HG03521 (cell line): ENCODE results near the gene CAMTA1.

ENCODE experiments used
- ATAC-seq: cut with Tn5 transposase; IDR thresholded peaks from one replicate; pipeline ENCODE4 v1.9.1; 2021; ENCODE audit warnings: mild to moderate bottlenecking, moderate library complexity; ENCODE audit not compliant: unreplicated experiment

CAMTA1 gene

DNA sequence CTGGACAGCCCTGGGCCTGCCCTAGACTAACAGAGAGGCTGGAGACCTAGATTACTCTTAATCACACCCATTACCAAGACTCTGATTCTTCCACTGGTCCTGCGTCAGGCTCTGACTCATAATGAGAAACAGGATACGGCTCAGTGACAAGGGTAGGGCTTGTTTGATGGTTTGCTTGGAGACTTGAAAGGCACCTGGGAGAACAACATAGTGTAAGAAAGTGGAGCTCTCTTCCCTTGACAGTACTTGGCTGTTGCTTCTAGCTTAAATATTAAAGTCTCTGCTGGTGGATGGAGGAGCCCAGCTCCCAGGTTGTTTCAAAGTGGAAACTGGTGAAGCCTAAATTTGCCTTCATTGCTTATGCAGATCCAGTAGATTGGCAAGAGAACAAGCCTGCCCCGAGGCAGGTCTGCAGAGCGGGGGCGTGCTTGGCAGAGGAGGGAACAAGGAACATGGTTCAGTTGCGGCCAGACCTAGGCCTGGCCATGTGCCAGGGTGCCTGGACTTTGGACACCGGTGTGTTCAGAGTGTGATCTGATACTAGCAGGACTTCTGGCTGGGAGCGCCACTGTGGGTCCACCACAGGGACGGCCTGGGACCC, 480.6 kb downstream of the CAMTA1 start:
- ATAC-seq: no peak

DNA sequence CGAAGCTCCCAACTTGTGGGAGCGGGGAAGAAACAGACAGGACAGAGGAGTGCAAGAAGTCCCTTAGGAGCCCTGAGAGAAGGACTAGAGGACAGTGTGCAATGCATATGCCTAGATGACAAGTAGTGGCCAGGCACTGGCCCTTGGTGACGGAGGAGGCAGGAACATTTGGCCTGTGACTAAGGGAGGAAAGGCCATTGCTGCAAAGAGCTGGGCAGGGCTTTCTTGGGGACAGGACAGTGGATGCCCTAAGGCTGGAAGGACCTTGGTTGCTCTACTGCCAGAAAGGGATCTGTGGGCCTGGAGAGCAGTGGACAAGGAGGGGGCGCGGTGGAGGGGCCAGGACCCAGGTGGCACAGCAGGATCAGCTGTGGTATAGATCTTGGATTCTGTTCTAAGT, 481.3 kb downstream of the CAMTA1 start:
- ATAC-seq: no peak

DNA sequence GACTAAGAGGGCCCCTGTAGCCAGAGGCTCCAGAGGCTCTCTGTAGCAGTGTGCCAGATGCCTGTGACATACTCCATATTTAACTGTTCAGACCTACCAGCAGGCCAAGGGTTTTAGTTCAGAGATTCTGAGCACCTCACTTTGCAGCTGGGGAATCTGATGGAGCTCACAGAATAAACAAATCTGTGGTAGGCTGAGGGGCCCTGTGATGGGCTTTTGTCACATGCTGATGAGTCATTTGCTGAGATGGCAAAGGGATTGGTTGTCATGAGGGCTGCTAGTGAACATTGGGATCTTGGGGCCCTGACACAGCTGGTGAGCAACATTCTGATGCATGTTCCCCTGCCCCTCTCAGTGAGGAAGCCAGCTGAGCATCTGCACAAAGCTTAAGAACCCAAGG, 482.2 kb downstream of the CAMTA1 start:
- no peak for ATAC-seq

DNA sequence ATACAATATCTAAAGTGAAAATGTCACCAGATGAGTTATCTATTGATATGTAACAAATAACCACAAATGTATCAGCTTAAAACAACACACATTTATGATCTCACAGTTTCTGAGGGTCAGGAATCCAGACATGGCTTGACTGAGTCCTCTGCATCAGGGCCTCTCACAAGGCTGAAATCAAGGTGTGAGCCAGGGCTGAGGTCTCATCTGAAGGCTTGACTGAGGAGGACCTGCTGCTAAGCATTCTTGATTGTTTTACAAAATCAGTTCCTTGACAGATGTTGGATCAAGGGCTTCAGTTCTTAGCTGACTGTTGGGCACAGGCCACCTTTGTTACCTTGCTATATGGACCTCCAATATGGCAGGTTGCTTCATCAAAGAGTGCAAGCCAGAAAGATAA, 483.7 kb downstream of the CAMTA1 start:
- ATAC-seq: no peak

DNA sequence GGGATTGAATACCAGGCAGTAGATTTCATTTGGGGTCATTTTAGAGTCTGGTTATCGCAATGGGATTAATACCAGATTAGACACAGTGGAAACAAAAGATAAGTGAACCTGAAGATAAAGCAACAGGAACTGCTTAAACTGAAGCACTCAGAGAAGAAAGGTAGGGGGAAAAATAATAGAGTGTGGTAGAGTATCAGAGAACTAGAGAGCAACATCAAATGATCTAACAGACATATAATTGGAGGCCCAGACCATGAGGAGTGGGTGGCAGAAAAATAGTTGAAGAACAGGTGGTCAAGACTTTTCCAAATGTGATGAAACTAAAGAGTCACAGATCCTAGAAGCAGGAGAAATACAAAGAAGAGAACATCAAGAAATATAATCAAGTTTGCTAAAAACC, 484.3 kb downstream of the CAMTA1 start:
- ATAC-seq: no peak

DNA sequence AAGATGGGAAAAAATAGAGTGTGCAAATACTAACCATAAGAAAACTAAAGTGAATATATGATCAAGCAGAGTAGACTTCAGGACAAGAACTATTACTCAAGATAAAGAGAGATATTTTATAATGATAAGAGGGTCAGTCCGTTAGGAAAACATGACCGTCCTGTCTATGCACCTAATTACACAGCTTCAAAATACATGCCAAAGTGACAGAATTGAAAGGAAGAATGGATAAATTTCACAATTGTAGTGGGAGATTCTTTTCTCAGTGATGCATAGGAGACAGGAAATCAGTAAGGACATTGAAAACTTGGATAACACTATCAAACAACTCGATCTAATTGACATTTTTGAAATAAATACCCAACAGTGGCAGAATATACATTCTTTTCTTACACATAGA, 489.0 kb downstream of the CAMTA1 start:
- no peak for ATAC-seq

DNA sequence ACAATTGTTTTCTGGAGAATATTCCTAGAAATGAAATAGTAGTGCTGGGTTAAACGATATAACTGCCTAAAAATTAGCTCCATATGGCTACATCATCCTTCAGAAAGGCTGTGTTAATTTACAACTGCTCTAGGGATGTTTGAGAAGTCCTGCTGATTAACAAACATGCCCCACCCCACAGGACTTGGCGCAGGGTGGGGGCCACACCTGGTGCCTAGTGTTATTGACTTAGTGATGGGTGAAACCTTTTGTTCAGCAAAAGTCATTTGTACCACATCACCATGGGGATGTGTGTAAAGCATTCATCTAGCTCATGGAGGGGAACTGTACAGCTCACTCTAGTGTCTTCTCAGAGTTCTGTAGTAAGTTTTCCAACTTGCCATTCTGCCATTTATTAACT, 492.8 kb downstream of the CAMTA1 start:
- no peak for ATAC-seq

DNA sequence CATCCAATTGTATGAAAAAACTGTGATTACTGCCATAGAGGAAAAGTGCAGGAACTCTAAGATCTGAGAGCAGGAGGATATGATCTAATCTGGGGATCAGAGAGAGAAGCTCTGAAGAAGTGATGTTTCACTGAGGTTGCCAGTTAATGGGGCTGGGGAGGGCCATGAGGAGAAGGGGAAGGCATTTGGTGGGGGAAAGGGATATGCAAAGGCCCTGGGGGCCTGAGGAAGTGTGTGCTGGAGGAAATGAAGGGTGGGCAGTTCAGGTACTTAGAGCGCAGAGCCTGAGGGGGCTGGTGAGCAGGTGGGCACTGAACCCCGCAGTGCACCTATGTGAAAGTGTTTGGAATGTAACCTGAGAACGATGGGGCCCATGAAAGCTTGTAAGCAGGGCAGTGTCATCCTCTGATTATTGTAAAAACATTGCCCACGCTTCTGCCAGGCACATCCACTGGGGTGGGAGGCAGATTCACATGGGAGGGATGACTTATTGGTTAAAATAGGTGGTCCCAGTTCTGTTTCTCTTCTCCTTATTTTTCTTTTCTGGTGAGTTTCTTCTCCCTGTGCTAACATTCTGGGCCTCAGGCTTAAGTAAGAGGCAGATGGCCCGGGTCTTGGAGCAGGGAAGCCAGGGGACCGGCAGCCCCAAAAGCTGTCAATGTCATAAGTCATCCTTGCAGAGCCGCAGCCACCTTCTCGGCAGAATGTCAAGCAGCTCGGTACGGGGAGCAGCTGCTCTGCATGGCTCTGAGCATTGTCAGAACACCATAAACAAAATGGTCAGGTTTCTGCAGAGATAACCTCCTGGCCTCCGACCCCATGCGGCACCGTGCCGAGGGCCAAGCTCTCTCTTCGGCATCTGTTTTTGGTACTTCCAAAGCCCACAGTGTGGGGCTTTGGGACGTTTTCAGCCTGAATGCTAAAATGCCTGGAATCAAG, 493.8 kb downstream of the CAMTA1 start:
- no peak for ATAC-seq

DNA sequence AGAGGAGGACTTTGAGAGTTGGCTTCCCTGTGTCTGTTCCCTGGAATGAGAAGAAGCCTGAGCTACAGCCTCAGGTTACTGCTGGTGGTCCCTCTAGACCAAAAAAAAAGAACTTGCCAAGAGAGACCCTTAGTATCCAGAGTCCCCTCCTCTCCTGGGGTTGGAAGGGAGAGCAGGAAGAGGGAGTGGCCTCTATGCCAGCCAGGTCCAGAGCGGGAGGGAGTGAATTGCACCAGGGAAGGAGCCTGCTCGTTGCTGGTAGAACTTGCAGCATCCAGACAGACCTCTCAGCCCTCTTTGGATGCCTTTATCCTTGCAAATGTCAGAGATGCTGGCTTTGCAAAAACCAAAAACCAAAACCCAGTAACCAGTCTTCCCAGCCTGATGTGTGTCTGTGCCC, 494.5 kb downstream of the CAMTA1 start:
- no peak for ATAC-seq

DNA sequence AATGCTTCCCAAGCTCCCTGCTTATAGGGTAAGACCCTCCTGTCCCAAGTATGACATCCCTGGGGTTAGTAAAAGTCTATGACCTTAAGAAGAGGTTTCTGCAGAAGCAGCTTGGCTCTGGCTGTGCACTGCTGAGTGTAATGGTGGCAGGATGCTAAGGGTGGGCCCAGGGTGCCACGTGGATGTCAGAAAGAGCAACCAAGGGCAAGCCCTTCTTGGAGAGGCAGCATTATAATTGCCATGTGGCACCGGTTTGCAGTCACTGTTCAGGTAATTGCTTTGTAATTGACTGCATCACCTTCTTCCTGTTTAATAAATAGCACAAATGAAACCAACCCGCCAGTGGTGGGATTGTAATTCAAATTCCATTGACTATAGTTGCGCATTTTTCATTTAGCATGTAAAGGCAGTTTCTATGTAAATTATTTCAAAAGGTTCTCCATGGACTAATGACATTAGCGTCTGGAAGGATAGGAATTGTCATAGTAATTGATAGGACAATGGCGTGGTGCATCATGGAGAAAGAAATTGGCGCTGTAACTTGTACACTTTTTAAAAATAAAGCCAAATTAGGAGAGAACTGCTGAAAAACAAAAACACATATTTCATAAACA, 495.2 kb downstream of the CAMTA1 start:
- ATAC-seq: no peak

DNA sequence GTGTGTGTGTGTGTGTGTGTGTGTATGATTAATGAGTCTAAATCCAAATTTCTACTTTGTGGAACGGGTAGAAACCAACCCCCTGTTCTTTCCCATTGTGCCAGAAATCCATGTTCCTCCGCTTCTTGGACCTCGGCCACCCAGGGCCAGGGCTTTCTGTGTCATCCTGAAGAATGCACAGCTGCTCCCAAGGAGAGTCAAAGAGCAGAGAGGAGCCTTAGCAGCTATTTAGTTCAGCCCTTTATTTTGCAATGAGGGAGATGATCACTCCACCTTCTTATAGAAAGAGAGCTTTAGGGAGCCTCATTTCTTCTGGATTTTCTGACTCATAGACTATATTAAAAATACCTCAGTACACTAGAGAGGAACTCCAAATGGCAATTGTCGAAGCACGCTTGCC, 496.6 kb downstream of the CAMTA1 start:
- no peak for ATAC-seq

DNA sequence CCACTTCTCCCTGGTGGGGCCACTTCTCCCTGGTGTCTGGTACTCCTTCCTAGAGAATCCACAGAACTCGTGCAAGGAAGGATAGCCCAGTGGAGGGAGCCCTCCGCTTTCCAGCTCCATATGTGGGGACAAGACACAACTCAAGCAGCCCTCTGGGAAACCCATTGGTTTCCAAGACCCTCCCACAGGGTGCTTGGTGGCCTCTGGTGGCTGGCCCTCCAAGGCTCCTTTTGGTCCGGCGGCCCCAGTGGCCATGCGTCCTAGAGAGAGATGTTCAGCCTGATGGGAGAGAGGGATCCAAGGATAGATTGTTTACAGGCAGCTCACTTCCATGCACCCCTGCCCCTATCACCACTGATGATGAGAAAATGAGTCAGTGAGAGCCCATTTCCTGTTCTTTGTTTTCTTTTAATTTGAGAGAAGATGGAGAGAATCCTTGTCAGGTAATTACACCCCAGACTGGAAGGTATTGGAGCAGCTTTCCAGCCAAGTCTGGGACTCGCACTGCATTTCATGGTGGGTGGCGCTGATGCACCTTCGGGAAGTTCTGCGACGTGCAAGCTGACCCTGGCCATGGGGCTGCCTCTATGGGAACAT, 499.7 kb downstream of the CAMTA1 start:
- ATAC-seq: no peak

DNA sequence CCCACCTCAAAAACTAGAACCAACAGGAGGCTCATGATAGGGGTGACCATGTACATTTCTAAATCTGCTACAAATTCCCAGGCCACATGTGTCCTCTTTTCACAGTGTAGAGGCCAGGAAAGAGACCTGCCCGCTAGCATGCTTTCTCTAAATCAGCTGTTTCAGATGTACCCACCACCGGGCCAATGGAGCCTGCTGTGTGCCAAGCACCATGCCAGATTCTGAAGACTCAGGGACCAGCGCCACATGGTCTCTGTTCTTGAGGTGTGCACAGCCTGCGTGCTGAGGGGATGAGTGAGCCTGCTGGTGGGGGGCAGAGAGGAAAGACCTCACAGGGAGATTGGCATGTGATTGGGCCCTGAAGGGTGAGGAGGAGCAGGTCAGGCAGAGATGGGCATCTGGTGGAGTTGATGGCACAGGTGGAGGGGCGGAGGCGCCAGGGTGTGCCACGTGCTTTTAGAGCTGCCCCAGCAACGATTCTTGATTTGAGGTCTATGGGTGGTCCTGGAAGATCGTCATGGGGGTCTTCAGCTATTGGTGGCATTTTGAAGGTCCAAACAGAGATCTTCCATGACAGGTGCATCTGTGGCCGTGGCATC, 500.7 kb downstream of the CAMTA1 start:
- ATAC-seq: no peak

DNA sequence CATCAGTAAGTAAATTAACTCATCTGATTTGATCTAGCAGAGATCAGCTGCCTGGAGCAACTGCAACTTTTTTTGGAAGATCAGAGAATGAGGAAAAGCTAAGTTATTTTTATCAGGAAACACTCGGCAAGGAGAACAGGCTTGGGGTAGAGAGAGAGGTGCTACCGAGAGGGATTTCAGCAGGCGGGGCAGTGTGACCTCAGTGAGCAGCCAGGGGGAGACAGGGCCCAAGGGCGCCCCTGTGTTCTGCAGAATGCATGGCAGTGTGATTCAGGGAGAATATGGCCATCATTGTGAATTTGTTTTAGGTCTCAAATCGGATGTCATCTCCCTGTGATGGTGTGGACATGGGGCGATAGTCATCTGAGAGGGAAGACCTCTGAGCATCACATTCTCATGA, 501.8 kb downstream of the CAMTA1 start:
- ATAC-seq: no peak

DNA sequence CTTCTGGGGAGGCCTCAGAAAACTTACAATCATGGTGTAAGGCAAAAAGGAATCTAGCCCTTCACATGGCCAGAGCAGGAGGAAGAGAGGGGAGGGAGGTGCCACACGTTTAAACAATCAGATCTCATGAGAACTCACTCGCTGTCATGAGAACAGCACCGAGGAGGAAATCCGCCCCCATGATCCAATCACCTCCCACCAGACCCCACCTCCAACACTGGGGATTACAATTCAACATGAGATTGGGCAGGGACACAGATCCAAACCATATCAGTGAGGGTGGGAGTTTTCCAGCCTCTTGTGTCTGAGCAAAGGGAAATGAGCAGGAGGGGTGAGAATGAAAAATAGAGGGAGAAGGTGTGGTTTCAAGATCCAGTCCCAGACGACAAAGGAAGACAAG, 503.7 kb downstream of the CAMTA1 start:
- no peak for ATAC-seq

DNA sequence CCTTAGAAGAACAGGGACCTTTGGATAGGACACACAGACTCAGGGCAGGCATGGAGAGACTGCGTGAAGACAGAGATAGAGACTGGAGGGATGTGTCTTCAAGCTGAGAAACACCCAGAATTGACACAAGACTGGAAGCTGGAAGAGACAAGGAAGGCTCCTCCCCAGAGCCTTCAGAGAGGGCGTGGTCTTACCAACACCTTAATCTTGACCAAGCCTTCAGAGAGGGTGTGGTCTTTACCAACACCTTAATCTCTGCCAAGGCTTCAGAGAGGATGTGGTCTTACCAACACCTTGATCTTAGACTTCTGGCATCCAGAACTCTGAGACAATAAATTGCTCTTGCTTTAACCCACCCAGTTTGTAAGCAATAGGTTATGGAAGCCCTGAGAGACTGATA, 504.4 kb downstream of the CAMTA1 start:
- ATAC-seq: no peak

DNA sequence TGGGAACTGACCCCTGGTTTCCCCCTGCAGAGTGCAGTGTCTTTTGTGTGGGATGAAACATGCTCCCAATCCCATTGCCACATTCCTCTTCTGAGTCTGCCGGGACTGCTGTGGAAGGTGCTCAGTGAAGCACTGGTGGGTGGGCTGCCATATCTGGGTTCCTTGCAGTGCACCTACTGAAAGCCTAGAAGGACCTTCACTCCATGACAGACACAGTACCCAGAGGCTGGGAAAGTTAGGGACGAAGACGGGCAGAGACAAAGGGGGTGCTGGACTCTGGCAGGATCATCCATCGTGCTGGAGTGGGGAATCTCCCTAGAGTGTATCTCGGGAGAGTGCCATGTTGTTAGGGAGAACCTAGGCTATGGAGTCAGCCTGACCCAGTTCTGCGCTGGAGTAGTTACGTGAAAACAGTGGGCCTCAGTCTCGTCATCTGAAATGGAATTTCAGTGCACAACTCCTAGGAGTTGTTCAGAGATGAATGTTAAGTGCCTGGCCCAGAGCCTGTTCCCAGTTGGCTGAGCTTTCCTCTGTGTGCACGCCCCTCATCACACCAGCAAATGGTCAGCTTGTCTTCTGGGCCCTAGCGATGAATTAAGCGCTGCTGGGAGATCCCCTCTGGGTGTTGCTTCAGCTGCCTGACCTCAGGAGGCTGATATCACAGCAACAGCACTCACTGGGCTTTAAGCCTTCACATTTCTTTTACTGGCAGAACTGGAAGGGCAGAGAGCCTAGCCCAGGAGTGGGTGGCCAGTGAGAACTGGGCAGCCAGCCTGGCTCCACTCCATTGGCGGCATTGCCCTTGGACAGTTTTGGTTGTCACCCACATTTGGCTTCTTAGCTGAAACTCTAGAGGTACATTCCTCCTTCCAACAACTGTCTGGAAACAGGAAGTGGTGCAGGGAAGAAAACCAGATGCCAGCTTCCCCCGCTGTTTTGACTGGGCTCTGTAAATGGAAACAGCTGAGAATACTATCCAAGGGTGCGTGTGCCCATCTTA, 506.0 kb downstream of the CAMTA1 start:
- no peak for ATAC-seq

DNA sequence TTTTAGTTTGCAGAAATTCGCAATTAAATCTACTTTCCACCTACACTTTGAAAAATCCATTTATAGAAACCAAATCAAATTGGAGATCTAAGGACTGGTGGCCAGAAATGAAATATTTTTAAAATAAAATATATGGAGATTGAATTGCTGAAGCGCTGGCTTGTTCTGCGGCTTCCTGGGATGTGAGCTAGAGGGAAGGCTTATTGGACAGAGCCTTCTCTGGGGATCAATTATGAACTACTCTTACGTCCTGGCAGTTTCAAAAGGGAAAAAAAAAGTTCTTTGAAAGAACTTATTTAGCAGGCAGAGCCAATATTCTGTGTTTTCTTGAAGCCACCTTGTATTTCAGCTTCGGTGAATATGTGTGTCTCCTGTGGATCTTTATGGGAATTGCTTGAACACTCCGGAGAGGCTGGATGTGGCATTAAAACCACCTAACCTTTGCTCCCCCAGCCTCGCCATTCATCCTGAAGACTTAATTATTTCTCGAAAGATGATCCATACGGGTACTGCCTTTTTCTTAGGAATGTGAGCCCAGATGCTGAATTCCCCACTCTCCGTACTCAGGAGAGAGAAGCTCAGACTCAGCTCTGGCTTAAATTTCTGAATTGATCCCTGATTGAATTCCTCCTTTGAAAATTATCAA, 506.9 kb downstream of the CAMTA1 start:
- ATAC-seq: no peak

DNA sequence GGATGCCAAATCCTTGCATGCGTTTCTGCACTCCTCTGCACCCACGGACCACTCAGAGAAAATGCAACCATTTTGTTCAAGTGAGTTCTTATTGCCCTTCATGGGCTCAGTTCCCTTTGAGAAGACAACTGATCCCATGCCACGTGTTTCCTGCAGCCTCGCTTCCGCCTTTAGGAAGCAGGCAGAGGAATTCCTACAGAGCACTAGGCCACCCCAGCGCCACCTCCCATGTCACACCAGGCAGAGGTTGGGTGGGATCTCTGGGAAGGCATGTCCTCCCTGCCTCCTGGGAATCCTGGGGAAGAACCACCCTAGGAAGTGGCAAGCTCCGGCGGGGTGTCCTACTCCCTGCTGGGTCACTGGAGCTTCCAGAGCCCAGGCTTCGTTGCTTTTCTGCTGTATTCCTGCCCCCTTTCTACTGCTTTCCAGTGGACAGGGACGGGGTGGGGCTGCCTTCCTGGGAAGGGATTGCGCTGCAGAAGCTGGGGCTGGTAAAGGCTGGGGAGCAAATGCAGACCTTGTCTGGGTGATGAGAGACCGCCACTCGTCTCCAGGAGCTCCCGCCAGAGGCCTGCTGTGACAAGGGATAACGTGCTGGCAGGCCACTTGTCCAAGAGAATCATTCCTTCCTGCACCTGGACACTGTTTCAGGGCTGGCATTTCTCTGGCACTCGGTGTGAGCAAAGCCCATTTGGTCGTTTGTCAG, 507.6 kb downstream of the CAMTA1 start:
- no peak for ATAC-seq
